HEK293 (cell line): ENCODE measurements around the gene LIN54.

Experiments
- CTCF ChIP-seq: fragments of 450-650 bp; formaldehyde crosslinking; IDR thresholded peaks from 2 replicates; pipeline ENCODE4 v1.5.1; 2016; ENCODE audit warnings: missing biosample characterization, missing genetic modification characterization
- REPIN1 ChIP-seq: fragments of 450-650 bp; formaldehyde crosslinking; IDR thresholded peaks from 2 replicates; pipeline ENCODE4 v1.5.1; 2017; ENCODE audit warnings: missing biosample characterization, missing genetic modification characterization, low read depth
- REST ChIP-seq: fragments of 450-650 bp; formaldehyde crosslinking; IDR thresholded peaks from 2 replicates; pipeline ENCODE4 v1.5.1; 2016; ENCODE audit warnings: missing biosample characterization, missing genetic modification characterization
- ZBTB49 ChIP-seq: fragments of 450-650 bp; formaldehyde crosslinking; IDR thresholded peaks from 2 replicates; pipeline ENCODE4 v1.5.1; 2016; ENCODE audit warnings: missing biosample characterization, missing genetic modification characterization, low read depth
- ZBTB8A ChIP-seq: fragments of 450-650 bp; formaldehyde crosslinking; IDR thresholded peaks from 2 replicates; pipeline ENCODE4 v1.5.1; 2016; ENCODE audit warnings: missing biosample characterization, missing genetic modification characterization
- ZNF114 ChIP-seq: fragments of 450-650 bp; formaldehyde crosslinking; IDR thresholded peaks from 2 replicates; pipeline ENCODE4 v1.5.0; 2017; ENCODE audit warnings: missing biosample characterization, missing genetic modification characterization
- ZNF292 ChIP-seq: fragments of 450-650 bp; formaldehyde crosslinking; IDR thresholded peaks from 2 replicates; pipeline ENCODE4 v1.5.1; 2016; ENCODE audit warnings: low read depth, missing biosample characterization, missing genetic modification characterization, borderline replicate concordance
- ZNF518A ChIP-seq: fragments of 450-650 bp; formaldehyde crosslinking; conservative IDR thresholded peaks from 2 replicates; pipeline ENCODE4 v1.5.1; 2016; ENCODE audit warnings: low read depth, missing biosample characterization, missing genetic modification characterization
- ZNF544 ChIP-seq: fragments of 450-650 bp; formaldehyde crosslinking; IDR thresholded peaks from 2 replicates; pipeline ENCODE4 v1.5.0; 2017; ENCODE audit warnings: missing biosample characterization, missing genetic modification characterization
- ZNF660 ChIP-seq: fragments of 450-650 bp; IDR thresholded peaks from 2 replicates; pipeline ENCODE4 v1.5.1; 2018; ENCODE audit warnings: missing biosample characterization, mild to moderate bottlenecking, missing genetic modification characterization
- ZNF664 ChIP-seq: fragments of 450-650 bp; formaldehyde crosslinking; IDR thresholded peaks from 2 replicates; pipeline ENCODE4 v1.5.1; 2016; ENCODE audit warnings: missing biosample characterization, missing genetic modification characterization
- ZNF837 ChIP-seq: fragments of 450-650 bp; formaldehyde crosslinking; IDR thresholded peaks from 2 replicates; pipeline ENCODE4 v1.5.1; 2016; ENCODE audit warnings: missing biosample characterization, missing genetic modification characterization
- ZSCAN18 ChIP-seq: fragments of 450-650 bp; formaldehyde crosslinking; IDR thresholded peaks from 2 replicates; pipeline ENCODE4 v1.5.1; 2016; ENCODE audit warnings: missing biosample characterization, missing genetic modification characterization

GRCh38 chr4:82988323-82988832 lies 22.2 kb downstream of the LIN54 start:
- no peak for TF ChIP-seq ZNF544 (tag by site-specific recombination)
- no peak for TF ChIP-seq ZNF114 (tag by site-specific recombination)
- no peak for TF ChIP-seq CTCF (tag by site-specific recombination)
- TF ChIP-seq REST (tag by site-specific recombination), result no peak
- no peak for TF ChIP-seq ZSCAN18 (tag by site-specific recombination)
- TF ChIP-seq ZNF292 (tag by site-specific recombination), result no peak
- no peak for TF ChIP-seq REPIN1
- TF ChIP-seq ZBTB8A, result no peak
- no peak for TF ChIP-seq ZNF518A (tag by site-specific recombination)
- no peak for TF ChIP-seq ZBTB49
- TF ChIP-seq ZNF660, result no peak
- no peak for TF ChIP-seq ZNF837 (tag by site-specific recombination)
- TF ChIP-seq ZNF664 (tag by site-specific recombination), result no peak
